ENCODE results near the gene MFAP1.

- peak in 1 of 4 donors; percentile 32 for TF ChIP-seq POLR2A (IDR thresholded peaks at IDR 0.05)
- TF ChIP-seq CTCF (IDR thresholded peaks at IDR 0.05), result peak; percentile 72 to 89 (median 82)
Measured at GRCh38 chr15:43777267-43777914, 47.1 kb downstream of the MFAP1 start.

All from esophagus squamous epithelium (tissue), 4 donors.